OCI-LY3 (cell line): ENCODE data around the gene CLSTN2.

Experiments
- H2AFZ ChIP-seq: fragments of 200-600, 300-600 bp; shearing (Covaris generic); 2 replicates; pipeline ENCODE4 v1.6.0; 2014; ENCODE audit warnings: antibody characterized with exemption, low read depth, low read length
- H3K27ac ChIP-seq: fragments of 200-600, 300-600 bp; sonication (generic); 2 replicates; pipeline ENCODE4 v1.5.1; 2014; ENCODE audit warnings: mild to moderate bottlenecking, low read length, moderate library complexity, mixed read lengths
- H3K27me3 ChIP-seq: fragments of 200-600, 300-600 bp; sonication (generic); 2 replicates; pipeline ENCODE4 v1.6.1; 2014; ENCODE audit warnings: low read depth, low read length, mixed read lengths
- H3K36me3 ChIP-seq: fragments of 200-600, 300-600 bp; sonication (generic); replicated peaks from 2 replicates; pipeline ENCODE3; 2014; ENCODE audit warnings: low read depth, low read length, mixed read lengths
- H3K4me1 ChIP-seq: fragments of 300-600, 200-600 bp; sonication (generic); 2 replicates; pipeline ENCODE4 v1.6.1; 2014; ENCODE audit warnings: low read length, mixed read lengths
- H3K4me2 ChIP-seq: fragments of 200-600, 300-600 bp; sonication (generic); 2 replicates; pipeline ENCODE4 v1.6.1; 2014; ENCODE audit warnings: low read length, mixed read lengths
- H3K4me3 ChIP-seq: fragments of 300-600, 200-600 bp; sonication (generic); 2 replicates; pipeline ENCODE4 v1.5.1; 2014; ENCODE audit warnings: antibody characterized with exemption, mild to moderate bottlenecking, low read length, moderate library complexity
- H3K79me2 ChIP-seq: fragments of 300-600, 200-600 bp; shearing (Covaris generic); 2 replicates; pipeline ENCODE4 v1.6.1; 2014; ENCODE audit warnings: mild to moderate bottlenecking, low read length, mixed read lengths
- H3K9ac ChIP-seq: fragments of 300-600, 200-600 bp; shearing (Covaris generic); 2 replicates; pipeline ENCODE4 v1.6.0; 2014; ENCODE audit warnings: mild to moderate bottlenecking, low read length, moderate library complexity
- H3K9me3 ChIP-seq: fragments of 200-600, 300-600 bp; shearing (Covaris generic); 2 replicates; pipeline ENCODE4 v1.6.1; 2014; ENCODE audit warnings: low read length, mixed read lengths; ENCODE audit not compliant: insufficient read depth
- H4K20me1 ChIP-seq: fragments of 200-600, 300-600 bp; sonication (generic); 2 replicates; pipeline ENCODE4 v1.6.1; 2016; ENCODE audit warnings: low read length, mixed read lengths; ENCODE audit not compliant: insufficient read depth
- CTCF ChIP-seq: fragments of 200-600, 300-600 bp; sonication (generic); IDR thresholded peaks from 2 replicates; pipeline ENCODE4 v1.5.1; 2014; ENCODE audit warnings: antibody characterized with exemption, low read length, low read depth
- EZH2phosphoT487 ChIP-seq: fragments of 200-600 bp; shearing (Covaris generic); IDR thresholded peaks from 2 replicates; pipeline ENCODE4 v1.6.1; 2018; ENCODE audit warnings: antibody characterized with exemption, mixed run types, low read depth

Gene CLSTN2

GRCh38 chr3:140588558-140588957, 653.6 kb downstream of the CLSTN2 start:
- no peaks in the 10 kb centered on the region for H3K36me3 ChIP-seq
- H3K4me3 ChIP-seq, result no peak overlapping the region
- H3K4me2 ChIP-seq, result no peak overlapping the region
- no peaks in the 10 kb centered on the region for H4K20me1 ChIP-seq
- TF ChIP-seq CTCF, result no peak
- no peak for TF ChIP-seq EZH2phosphoT487
- no peak overlapping the region for H2AFZ ChIP-seq
- H3K27ac ChIP-seq, result no peak overlapping the region
- no peaks in the 10 kb centered on the region for H3K9me3 ChIP-seq
- no peaks in the 10 kb centered on the region for H3K27me3 ChIP-seq
- H3K4me1 ChIP-seq, result peaks cover 10% of the 10 kb centered on the region
- no peak overlapping the region for H3K9ac ChIP-seq
- no peaks in the 10 kb centered on the region for H3K79me2 ChIP-seq

- Histone ChIP-seq H3K27ac (no peak overlapping the region), H3K79me2 (no peaks in the 10 kb centered on the region), H3K4me3 (no peak overlapping the region), H3K36me3 (no peaks in the 10 kb centered on the region), H3K9me3 (no peaks in the 10 kb centered on the region), H3K4me2 (no peak overlapping the region), H3K27me3 (no peaks in the 10 kb centered on the region), H3K4me1 (no peaks in the 10 kb centered on the region), H4K20me1 (no peaks in the 10 kb centered on the region), H3K9ac (no peak overlapping the region), H2AFZ (no peak overlapping the region)
- TF ChIP-seq CTCF, result no peak
- no peak for TF ChIP-seq EZH2phosphoT487
These were observed 658.8 kb downstream of the CLSTN2 start for GRCh38 chr3:140593766-140594165.

- no peaks in the 10 kb centered on the region for H3K36me3 ChIP-seq
- no peak overlapping the region for H3K27ac ChIP-seq
- H4K20me1 ChIP-seq, result no peaks in the 10 kb centered on the region
- H3K4me3 ChIP-seq, result no peak overlapping the region
- H3K9ac ChIP-seq, result no peak overlapping the region
- no peaks in the 10 kb centered on the region for H3K79me2 ChIP-seq
- H3K4me1 ChIP-seq, result no peaks in the 10 kb centered on the region
- H3K9me3 ChIP-seq, result no peaks in the 10 kb centered on the region
- no peak for TF ChIP-seq CTCF
- no peak for TF ChIP-seq EZH2phosphoT487
- no peak overlapping the region for H3K4me2 ChIP-seq
- H3K27me3 ChIP-seq, result no peaks in the 10 kb centered on the region
- no peak overlapping the region for H2AFZ ChIP-seq
These were observed 660.3 kb downstream of the CLSTN2 start for GRCh38 chr3:140595295-140595694.

GRCh38 chr3:140597364-140597763, 662.4 kb downstream of the CLSTN2 start:
- Histone ChIP-seq H3K79me2 (no peaks in the 10 kb centered on the region), H3K27ac (no peak overlapping the region), H4K20me1 (no peaks in the 10 kb centered on the region), H2AFZ (no peak overlapping the region), H3K9me3 (no peaks in the 10 kb centered on the region), H3K4me3 (no peak overlapping the region), H3K36me3 (no peaks in the 10 kb centered on the region), H3K4me1 (no peaks in the 10 kb centered on the region), H3K9ac (no peak overlapping the region), H3K27me3 (no peaks in the 10 kb centered on the region), H3K4me2 (no peak overlapping the region)
- TF ChIP-seq CTCF (no peak), EZH2phosphoT487 (no peak)
